Measurements from ENCODE around the gene CIB4. TPM values are rescaled to one million over a fixed set of nuclear protein-coding genes. Genes with fewer than 3 reads are reported as not detected.

CIB4 gene
- total and polyA plus RNA-seq, 4 donors = 1.3 TPM; not detected in 3

DNA sequence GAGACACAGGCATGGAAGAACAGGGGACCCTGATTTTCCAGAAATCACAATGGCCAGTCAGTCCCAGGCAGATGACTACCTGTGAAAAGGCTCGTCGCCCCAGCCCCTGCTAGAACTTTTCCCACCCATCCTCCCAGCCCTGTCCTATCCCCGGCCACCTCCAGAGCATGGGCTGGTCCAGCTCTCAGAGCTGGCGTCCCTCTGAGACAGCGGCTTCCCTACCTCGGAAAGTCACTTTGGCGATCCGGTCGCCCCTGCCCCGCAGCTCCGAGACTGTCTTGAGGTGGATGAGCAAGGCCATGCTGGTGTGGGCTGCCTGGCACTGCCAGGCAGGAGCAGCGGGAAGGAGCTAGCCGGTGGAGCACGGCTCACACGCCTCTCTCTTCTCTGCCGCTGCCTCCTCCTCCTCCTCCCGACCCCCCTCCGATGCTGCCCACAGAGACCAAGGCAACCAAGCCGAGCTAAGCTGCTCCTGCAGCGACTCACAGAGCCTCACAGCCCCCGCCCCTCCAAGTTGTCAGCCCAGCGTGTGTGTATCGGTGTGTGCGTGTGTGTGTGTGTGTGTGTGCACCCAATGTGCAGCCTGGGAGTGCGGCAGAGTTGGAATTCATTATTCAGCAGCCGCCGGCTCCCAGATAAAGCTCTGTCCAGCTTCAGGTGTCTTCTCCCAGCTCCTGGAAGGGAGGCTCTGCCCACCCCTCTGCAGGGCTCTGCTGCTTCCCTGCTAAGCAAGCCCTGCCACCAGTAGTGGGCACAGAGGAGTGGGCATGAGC is 82.7 kb downstream of the CIB4 start:
- no peak for ATAC-seq (ENCODE audit: insufficient read depth, low FRiP score)
- no peak overlapping the region for H3K9ac ChIP-seq (ENCODE audit: insufficient read depth in 1 of 2, low read length in 2 of 2)
- H3K4me1 ChIP-seq (ENCODE audit: control insufficient read depth in 5 of 5, insufficient read depth in 5 of 5, low read length in 5 of 5) = peaks cover 0 to 9% (median 8%) of the 10 kb centered on the region in 5 donors
- H3K27me3 ChIP-seq (ENCODE audit: control insufficient read depth in 3 of 3, insufficient read depth in 3 of 3, low read length in 2 of 3) = peaks cover 3 to 36% (median 11%) of the 10 kb centered on the region in 3 donors
- no peak overlapping the region for H3K27ac ChIP-seq (ENCODE audit: low read depth in 1 of 2, low read length in 1 of 2)
- no peak overlapping the region for H3K4me3 ChIP-seq
- WGBS, 2 donors = 32 to 44% methylated on average over 26 to 27 of the region's 27 CpGs
- H3K36me3 ChIP-seq (ENCODE audit: control insufficient read depth in 4 of 4, insufficient read depth in 4 of 4, low read length in 4 of 4) = no peaks in the 10 kb centered on the region
- peak; percentile 28 to 52 (median 37) for DNase-seq
- H3K9me3 ChIP-seq (ENCODE audit: control insufficient read depth in 4 of 4, insufficient read depth in 3 of 4, low read length in 3 of 4) = peaks cover 0 to under 1% (median 0%) of the 10 kb centered on the region in 4 donors
- TF ChIP-seq, protein P1, sequence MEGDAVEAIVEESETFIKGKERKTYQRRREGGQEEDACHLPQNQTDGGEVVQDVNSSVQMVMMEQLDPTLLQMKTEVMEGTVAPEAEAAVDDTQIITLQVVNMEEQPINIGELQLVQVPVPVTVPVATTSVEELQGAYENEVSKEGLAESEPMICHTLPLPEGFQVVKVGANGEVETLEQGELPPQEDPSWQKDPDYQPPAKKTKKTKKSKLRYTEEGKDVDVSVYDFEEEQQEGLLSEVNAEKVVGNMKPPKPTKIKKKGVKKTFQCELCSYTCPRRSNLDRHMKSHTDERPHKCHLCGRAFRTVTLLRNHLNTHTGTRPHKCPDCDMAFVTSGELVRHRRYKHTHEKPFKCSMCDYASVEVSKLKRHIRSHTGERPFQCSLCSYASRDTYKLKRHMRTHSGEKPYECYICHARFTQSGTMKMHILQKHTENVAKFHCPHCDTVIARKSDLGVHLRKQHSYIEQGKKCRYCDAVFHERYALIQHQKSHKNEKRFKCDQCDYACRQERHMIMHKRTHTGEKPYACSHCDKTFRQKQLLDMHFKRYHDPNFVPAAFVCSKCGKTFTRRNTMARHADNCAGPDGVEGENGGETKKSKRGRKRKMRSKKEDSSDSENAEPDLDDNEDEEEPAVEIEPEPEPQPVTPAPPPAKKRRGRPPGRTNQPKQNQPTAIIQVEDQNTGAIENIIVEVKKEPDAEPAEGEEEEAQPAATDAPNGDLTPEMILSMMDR (IDR thresholded peaks at IDR 0.05; ENCODE audit: control extremely low read depth, extremely low read depth) = no peak

DNA sequence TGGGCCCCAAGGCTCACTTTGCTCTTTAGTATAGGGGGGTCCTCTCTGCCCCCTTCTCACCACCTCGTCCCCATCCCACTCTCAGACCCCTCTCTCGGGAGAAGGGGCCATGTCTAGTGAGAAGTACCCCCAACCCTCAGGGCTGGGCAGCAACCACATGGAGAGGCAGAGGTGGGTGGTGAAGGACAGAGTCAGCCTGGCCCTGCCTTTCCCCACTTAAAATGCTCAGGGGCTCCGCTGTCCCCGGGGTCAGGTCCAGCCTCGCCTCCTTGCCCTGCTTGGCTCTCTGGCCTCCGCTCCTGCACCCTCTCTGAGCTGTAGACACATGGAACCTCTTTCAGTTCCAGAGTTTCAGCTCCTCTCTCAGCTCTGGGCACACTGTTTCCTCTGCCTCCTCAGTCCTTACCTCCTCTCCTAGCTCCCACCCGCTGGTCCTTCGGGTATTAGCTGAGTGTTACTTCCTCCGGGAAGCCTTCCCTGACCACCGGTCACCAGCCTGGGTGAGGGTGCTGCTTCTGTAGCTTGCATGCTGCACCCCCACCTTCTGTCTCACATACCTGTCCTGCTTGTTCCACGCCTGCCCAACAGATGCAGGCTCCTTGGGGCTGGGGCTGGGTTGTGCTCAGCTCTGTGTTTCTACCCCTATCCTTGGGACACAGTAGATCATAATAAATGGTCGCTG is 83.8 kb downstream of the CIB4 start:
- no peak overlapping the region for H3K27ac ChIP-seq (ENCODE audit: low read depth in 1 of 2, low read length in 1 of 2)
- H3K9ac ChIP-seq (ENCODE audit: insufficient read depth in 1 of 2, low read length in 2 of 2) = no peak overlapping the region
- no peaks in the 10 kb centered on the region for H3K36me3 ChIP-seq (ENCODE audit: control insufficient read depth in 4 of 4, insufficient read depth in 4 of 4, low read length in 4 of 4)
- ATAC-seq (ENCODE audit: insufficient read depth, low FRiP score) (no peak), DNase-seq (peak in 1 of 3 donors; percentile 7)
- H3K4me1 ChIP-seq (ENCODE audit: control insufficient read depth in 5 of 5, insufficient read depth in 5 of 5, low read length in 5 of 5) = peaks cover 0 to 8% (median 1%) of the 10 kb centered on the region in 5 donors
- H3K4me3 ChIP-seq = no peak overlapping the region
- H3K27me3 ChIP-seq (ENCODE audit: control insufficient read depth in 3 of 3, insufficient read depth in 3 of 3, low read length in 2 of 3) = peaks cover 3 to 36% (median 11%) of the 10 kb centered on the region in 3 donors
- WGBS, 2 donors = 79 to 90% methylated on average over 12 of the region's 12 CpGs
- peaks cover 0 to 2% (median 0%) of the 10 kb centered on the region in 4 donors for H3K9me3 ChIP-seq (ENCODE audit: control insufficient read depth in 4 of 4, insufficient read depth in 3 of 4, low read length in 3 of 4)
- TF ChIP-seq, protein P1 (IDR thresholded peaks at IDR 0.05; ENCODE audit: control extremely low read depth, extremely low read depth) = no peak

DNA sequence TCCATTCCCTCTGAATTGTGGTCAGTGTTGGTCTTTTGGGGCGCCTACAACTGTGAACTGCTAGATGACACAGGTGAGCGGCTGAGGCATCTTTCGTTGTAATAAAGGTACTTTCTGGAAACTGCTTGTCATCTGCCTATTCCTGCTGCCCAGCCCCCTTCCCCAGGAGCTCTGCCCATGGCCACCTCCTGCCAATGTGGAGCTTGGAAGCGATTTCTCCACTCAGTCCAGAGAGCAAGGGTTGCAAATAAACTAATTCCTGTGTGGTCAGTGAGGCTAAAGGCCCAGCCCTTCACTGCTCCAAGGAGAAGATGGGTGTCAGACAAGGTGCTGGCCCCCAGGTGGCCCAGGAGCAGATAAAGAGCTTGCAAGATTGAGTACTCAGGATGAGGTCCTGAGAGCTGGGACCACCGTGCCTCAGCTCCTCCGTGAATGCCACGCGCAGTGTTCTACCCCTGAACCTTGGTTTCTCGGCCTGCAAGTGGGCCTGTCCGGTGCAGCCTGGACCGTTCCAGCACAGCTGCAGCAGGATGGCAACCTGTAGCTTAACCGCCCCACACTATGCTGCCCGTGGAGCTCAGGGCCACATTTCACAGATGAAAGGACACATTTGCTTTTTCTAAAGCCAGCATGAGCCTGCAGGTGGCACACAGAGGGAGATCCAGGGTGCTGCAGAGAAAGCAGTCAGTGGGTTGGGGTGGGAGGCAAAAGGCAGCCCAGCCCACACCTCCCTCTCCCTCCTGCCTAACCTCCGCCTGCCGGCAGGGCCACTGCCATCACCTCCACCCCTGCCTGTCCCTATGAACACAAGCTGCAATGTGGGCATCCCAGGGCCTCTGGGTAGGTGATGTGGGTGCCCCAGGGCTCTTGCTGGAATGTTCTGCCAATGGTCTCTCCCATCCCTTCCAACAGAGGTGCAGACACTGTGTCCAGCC is 84.6 kb downstream of the CIB4 start:
- no peaks in the 10 kb centered on the region for H3K4me1 ChIP-seq (ENCODE audit: control insufficient read depth in 5 of 5, insufficient read depth in 5 of 5, low read length in 5 of 5)
- peaks cover under 1 to 32% (median 11%) of the 10 kb centered on the region in 3 donors for H3K27me3 ChIP-seq (ENCODE audit: control insufficient read depth in 3 of 3, insufficient read depth in 3 of 3, low read length in 2 of 3)
- no peak for ATAC-seq (ENCODE audit: insufficient read depth, low FRiP score)
- no peak overlapping the region for H3K27ac ChIP-seq (ENCODE audit: low read depth in 1 of 2, low read length in 1 of 2)
- H3K9ac ChIP-seq (ENCODE audit: insufficient read depth in 1 of 2, low read length in 2 of 2) = no peak overlapping the region
- 85 to 91% methylated on average over 15 of the region's 15 CpGs for WGBS, 2 donors
- no peaks in the 10 kb centered on the region for H3K36me3 ChIP-seq (ENCODE audit: control insufficient read depth in 4 of 4, insufficient read depth in 4 of 4, low read length in 4 of 4)
- H3K9me3 ChIP-seq (ENCODE audit: control insufficient read depth in 4 of 4, insufficient read depth in 3 of 4, low read length in 3 of 4) = peaks cover 0 to 2% (median 0%) of the 10 kb centered on the region in 4 donors
- peak in 1 of 3 donors; percentile 11 for DNase-seq
- no peak overlapping the region for H3K4me3 ChIP-seq
- TF ChIP-seq, protein P1 (IDR thresholded peaks at IDR 0.05; ENCODE audit: control extremely low read depth, extremely low read depth) = no peak
